ENCODE measurements around the gene APOBEC3C. TPM values are rescaled to one million over a fixed set of nuclear protein-coding genes. Genes with fewer than 3 reads are reported as not detected.
"Not testable (repeated sequence)": the region's sequence is repeated elsewhere in the genome, so short reads cannot be mapped to it uniquely, and the experiment has no call there.

The APOBEC3C gene
- polyA plus RNA-seq, 6 donors from 2014 or later: 296 to 326 (median 316) TPM

GRCh38 chr22:38987171-38987895 lies 26.7 kb upstream of the APOBEC3C start:
- Mint-ChIP-seq H3K9me3 (peaks cover 0 to 12% (median 4%) of the 10 kb centered on the region in 7 donors), H3K4me3 (no peak overlapping the region), H3K27me3 (no peaks in the 10 kb centered on the region), H3K4me1 (peaks cover under 1 to 28% (median 14%) of the 10 kb centered on the region in 3 donors), H3K27ac (peak overlapping the region in 1 of 6 donors; percentile 25), H3K36me3 (no peaks in the 10 kb centered on the region)
- DNase-seq (no peak), ATAC-seq (ENCODE audit: low read depth in 2 of 2) (no peak)

- Mint-ChIP-seq H3K4me3 (no peak overlapping the region), H3K4me1 (peaks cover 0 to 19% (median 18%) of the 10 kb centered on the region in 3 donors), H3K27ac (no peak overlapping the region), H3K36me3 (no peaks in the 10 kb centered on the region), H3K27me3 (peaks cover 8 to 15% (median 14%) of the 10 kb centered on the region in 3 donors), H3K9me3 (peaks cover 0 to 6% (median 0%) of the 10 kb centered on the region in 7 donors)
- no peak for DNase-seq
- no peak for ATAC-seq (ENCODE audit: low read depth in 2 of 2)
These were observed 24.6 kb upstream of the APOBEC3C start for GRCh38 chr22:38989466-38989865.

GRCh38 chr22:38992871-38993371 lies 21.1 kb upstream of the APOBEC3C start:
- not testable (repeated sequence) for ATAC-seq (ENCODE audit: low read depth in 2 of 2); H3K4me1 Mint-ChIP-seq; H3K36me3 Mint-ChIP-seq; DNase-seq; H3K9me3 Mint-ChIP-seq; H3K27ac Mint-ChIP-seq; H3K4me3 Mint-ChIP-seq
- H3K27me3 Mint-ChIP-seq: peaks cover 8 to 37% (median 23%) of the 10 kb centered on the region in 3 donors

- peaks cover 0 to 8% (median 0%) of the 10 kb centered on the region in 3 donors for H3K4me1 Mint-ChIP-seq
- peaks cover 8 to 50% (median 25%) of the 10 kb centered on the region in 3 donors for H3K27me3 Mint-ChIP-seq
- H3K4me3 Mint-ChIP-seq: no peak overlapping the region
- DNase-seq: no peak
- H3K9me3 Mint-ChIP-seq: peaks cover 0 to 9% (median 6%) of the 10 kb centered on the region in 7 donors
- ATAC-seq (ENCODE audit: low read depth in 2 of 2): no peak
- H3K27ac Mint-ChIP-seq: peak overlapping the region in 1 of 6 donors; percentile 62
- H3K36me3 Mint-ChIP-seq: peaks cover 0 to 6% of the 10 kb centered on the region in 2 donors
These were observed 18.0 kb upstream of the APOBEC3C start for GRCh38 chr22:38996105-38996504.

- Mint-ChIP-seq H3K27me3 (peaks cover 8 to 50% (median 25%) of the 10 kb centered on the region in 3 donors), H3K36me3 (peaks cover 0 to 6% of the 10 kb centered on the region in 2 donors), H3K27ac (no peak overlapping the region), H3K9me3 (peaks cover 0 to 9% (median 6%) of the 10 kb centered on the region in 7 donors), H3K4me3 (no peak overlapping the region), H3K4me1 (peaks cover 0 to 8% (median 5%) of the 10 kb centered on the region in 3 donors)
- DNase-seq: no peak
- no peak for ATAC-seq (ENCODE audit: low read depth in 2 of 2)
These were observed 16.5 kb upstream of the APOBEC3C start for GRCh38 chr22:38997518-38997917.

GRCh38 chr22:39003165-39003638 lies 10.9 kb upstream of the APOBEC3C start:
- H3K4me1 Mint-ChIP-seq: peaks cover 14 to 21% (median 16%) of the 10 kb centered on the region in 3 donors
- ATAC-seq (ENCODE audit: low read depth in 2 of 2) (peak; percentile 86 to 87), DNase-seq (peak; percentile 60)
- peak overlapping the region in 2 of 6 donors; percentile 22 to 42 for H3K27ac Mint-ChIP-seq
- H3K36me3 Mint-ChIP-seq: peaks cover 0 to under 1% of the 10 kb centered on the region in 2 donors
- H3K27me3 Mint-ChIP-seq: peaks cover 0 to 13% (median 0%) of the 10 kb centered on the region in 3 donors
- H3K9me3 Mint-ChIP-seq: peaks cover 0 to 6% (median 2%) of the 10 kb centered on the region in 7 donors
- H3K4me3 Mint-ChIP-seq: peak overlapping the region in 2 of 8 donors; percentile 3 to 59

- H3K36me3 Mint-ChIP-seq: no peaks in the 10 kb centered on the region
- H3K4me3 Mint-ChIP-seq: no peak overlapping the region
- no peaks in the 10 kb centered on the region for H3K9me3 Mint-ChIP-seq
- no peak overlapping the region for H3K27ac Mint-ChIP-seq
- ATAC-seq (ENCODE audit: low read depth in 2 of 2) (no peak), DNase-seq (no peak)
- peaks cover 24 to 35% (median 33%) of the 10 kb centered on the region in 3 donors for H3K4me1 Mint-ChIP-seq
- no peaks in the 10 kb centered on the region for H3K27me3 Mint-ChIP-seq
These were observed 6.9 kb upstream of the APOBEC3C start for GRCh38 chr22:39007177-39007576.

DNA sequence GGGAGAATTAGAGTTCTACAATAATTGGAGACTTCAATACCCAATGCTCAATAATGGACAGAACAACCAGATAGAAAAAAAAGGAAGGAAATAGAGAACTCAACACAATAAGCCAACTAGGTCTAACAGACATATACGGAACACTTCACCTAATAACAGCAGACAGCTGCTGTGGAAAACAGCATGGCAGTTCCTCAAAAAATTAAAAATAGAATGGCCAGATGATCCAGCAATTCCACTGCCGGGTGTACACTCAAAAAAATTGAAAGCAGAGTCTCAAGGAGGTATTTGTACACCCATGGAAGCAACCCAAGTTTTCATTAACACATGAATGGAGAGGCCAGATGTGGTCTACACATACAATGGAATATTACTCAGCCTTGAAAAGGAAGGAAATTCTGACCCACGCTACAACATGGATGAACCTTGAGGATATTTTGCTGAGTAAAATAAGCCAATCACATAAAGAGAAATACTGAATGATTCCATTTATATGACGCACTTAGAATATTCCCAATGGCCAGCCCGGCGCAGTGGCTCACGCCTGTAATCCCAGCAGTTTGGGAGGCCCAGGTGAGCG lies 5.7 kb upstream of the APOBEC3C start:
- peaks cover 29 to 37% (median 36%) of the 10 kb centered on the region in 3 donors for H3K4me1 Mint-ChIP-seq
- H3K4me3 Mint-ChIP-seq: peak overlapping the region in 1 of 8 donors; percentile 63
- H3K27ac Mint-ChIP-seq: peak overlapping the region in 2 of 6 donors; percentile 74 to 87
- not testable (repeated sequence) for H3K27me3 Mint-ChIP-seq; H3K9me3 Mint-ChIP-seq; DNase-seq; ATAC-seq (ENCODE audit: low read depth in 2 of 2); H3K36me3 Mint-ChIP-seq

GRCh38 chr22:39010946-39011345 lies 3.1 kb upstream of the APOBEC3C start:
- Mint-ChIP-seq H3K36me3 (no peaks in the 10 kb centered on the region), H3K4me1 (peaks cover 36 to 57% (median 56%) of the 10 kb centered on the region in 3 donors), H3K4me3 (peak overlapping the region in 2 of 8 donors; percentile 7 to 92), H3K9me3 (no peaks in the 10 kb centered on the region), H3K27me3 (no peaks in the 10 kb centered on the region), H3K27ac (peak overlapping the region in 3 of 6 donors; percentile 21 to 96 (median 94))
- ATAC-seq (ENCODE audit: low read depth in 2 of 2) (no peak), DNase-seq (no peak)

GRCh38 chr22:39012533-39013511 lies 1.2 kb upstream of the APOBEC3C start:
- H3K9me3 Mint-ChIP-seq: no peaks in the 10 kb centered on the region
- H3K4me1 Mint-ChIP-seq: peaks cover 41 to 70% (median 60%) of the 10 kb centered on the region in 3 donors
- DNase-seq (no peak), ATAC-seq (ENCODE audit: low read depth in 2 of 2) (no peak)
- H3K4me3 Mint-ChIP-seq: peak overlapping the region; percentile 32 to 99 (median 82)
- H3K27me3 Mint-ChIP-seq: no peaks in the 10 kb centered on the region
- no peaks in the 10 kb centered on the region for H3K36me3 Mint-ChIP-seq
- H3K27ac Mint-ChIP-seq: peak overlapping the region; percentile 90 to 96 (median 94)

DNA sequence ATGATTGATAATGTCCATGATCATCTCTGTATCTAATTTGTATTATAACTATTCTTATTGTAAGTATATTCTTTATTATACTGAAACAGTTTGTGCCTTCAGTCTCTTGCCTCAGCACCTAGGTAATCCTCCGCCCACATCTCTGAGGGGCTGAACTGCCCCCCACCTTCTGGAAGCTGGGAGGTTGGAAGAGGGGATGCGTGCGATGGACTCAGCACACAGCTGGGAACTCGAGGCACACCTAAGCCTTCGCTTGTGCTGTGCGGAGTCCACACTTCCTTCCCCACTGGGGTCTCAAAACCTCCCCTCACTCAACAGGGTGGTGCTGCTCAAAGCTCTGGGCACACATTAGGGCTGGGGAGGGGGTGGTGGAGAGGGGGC lies 506 bp upstream of the APOBEC3C start:
- peak; percentile 28 to 32 for ATAC-seq (ENCODE audit: low read depth in 2 of 2)
- H3K36me3 Mint-ChIP-seq, H3K27me3 Mint-ChIP-seq, DNase-seq, H3K9me3 Mint-ChIP-seq: not testable (repeated sequence)
- peaks cover 40 to 70% (median 58%) of the 10 kb centered on the region in 3 donors for H3K4me1 Mint-ChIP-seq
- H3K27ac Mint-ChIP-seq: peak overlapping the region; percentile 80 to 98 (median 96)
- peak overlapping the region; percentile 91 to 100 (median 99) for H3K4me3 Mint-ChIP-seq

DNA sequence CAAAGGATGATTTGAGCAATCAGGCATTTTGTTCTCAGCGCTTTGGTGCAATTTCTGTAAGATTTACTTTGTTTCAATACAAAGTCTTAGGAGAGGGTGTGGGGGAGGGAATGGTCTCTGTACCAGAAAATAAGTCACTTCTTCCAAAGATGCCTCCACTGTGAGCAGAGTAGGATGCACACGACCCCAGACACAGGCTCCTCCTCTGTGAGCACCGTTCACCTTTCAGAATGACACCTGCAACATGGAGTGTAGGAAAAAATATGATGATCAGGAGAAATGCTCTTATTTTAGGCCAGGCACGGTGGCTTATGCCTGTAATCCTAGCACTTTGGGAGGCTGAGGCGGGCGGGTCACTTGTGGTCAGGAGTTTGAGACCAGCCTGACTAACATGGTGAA lies 665 bp downstream of the APOBEC3C start:
- peaks cover 41 to 79% (median 60%) of the 10 kb centered on the region in 3 donors for H3K4me1 Mint-ChIP-seq
- H3K27ac Mint-ChIP-seq: peak overlapping the region in 5 of 6 donors; percentile 80 to 98 (median 97)
- not testable (repeated sequence) for DNase-seq; ATAC-seq (ENCODE audit: low read depth in 2 of 2); H3K9me3 Mint-ChIP-seq; H3K27me3 Mint-ChIP-seq
- peaks cover 0 to 12% of the 10 kb centered on the region in 2 donors for H3K36me3 Mint-ChIP-seq
- peak overlapping the region; percentile 91 to 100 (median 99) for H3K4me3 Mint-ChIP-seq

All from naive B cell (primary cell).